Activated B cell treated with CpG ODN at 0.5 μM for 24 hours (primary cell): ENCODE results near the gene PTPRR. TPM values are rescaled to one million over a fixed set of nuclear protein-coding genes. Genes with fewer than 3 reads are reported as not detected.

Experiments used
- ATAC-seq: fragments of 200-7000 bp; cut with Tn5 transposase; one replicate; pipeline ENCODE4 v1.10.0; 2021; ENCODE audit warnings: low read depth, mild to moderate bottlenecking, moderate library complexity
- CTCF ChIA-PET: fragments of 350-600 bp; sonication (Branson Sonifier 250); formaldehyde crosslinking; loops from one replicate; lab custom pipeline; 2021; ENCODE audit warnings: antibody characterized with exemption; lab: Charles Lee
- POLR2A ChIA-PET: fragments of 350-600 bp; sonication (Branson Sonifier 250); formaldehyde crosslinking; loops from one replicate; lab custom pipeline; 2021; ENCODE audit warnings: antibody characterized with exemption; lab: Charles Lee
- DNase-seq: peaks from one replicate; pipeline ENCODE4 v3.0.0; 2022
- H3K27ac Mint-ChIP-seq: one replicate; pipeline ENCODE4 v1.8.0; 2020; ENCODE audit warnings: mixed read lengths
- H3K27me3 Mint-ChIP-seq: one replicate; pipeline ENCODE4 v1.8.0; 2021; ENCODE audit warnings: mixed read lengths
- H3K36me3 Mint-ChIP-seq: one replicate; pipeline ENCODE4 v1.8.0; 2021; ENCODE audit warnings: low read depth, mixed read lengths
- H3K4me1 Mint-ChIP-seq: one replicate; pipeline ENCODE4 v1.8.0; 2021; ENCODE audit warnings: mixed read lengths
- H3K4me3 Mint-ChIP-seq: one replicate; pipeline ENCODE4 v1.8.0; 2020; ENCODE audit warnings: mild to moderate bottlenecking, mixed read lengths
- H3K9me3 Mint-ChIP-seq: one replicate; pipeline ENCODE4 v1.8.0; 2020; ENCODE audit warnings: mixed read lengths
- intact Hi-C: fragments of 100-400 bp; cut with micrococcal nuclease; formaldehyde crosslinking; loops from one replicate; pipeline ENCODE4 v1.15.1; 2024
- total RNA-seq: library from RNA; stranded (reverse); gene quantifications from 2 replicates; pipeline ENCODE4 v1.2.3, GENCODE V29; 2022
- TF ChIP-seq, protein P1 (sequence below): fragments of 200-600 bp; IDR thresholded peaks from one replicate; pipeline ENCODE4 v1.8.0; 2022; ENCODE audit warnings: antibody characterized with exemption, mild to moderate bottlenecking

The PTPRR gene
- total RNA-seq, 1 donor from 2014 or later, result not detected

DNA sequence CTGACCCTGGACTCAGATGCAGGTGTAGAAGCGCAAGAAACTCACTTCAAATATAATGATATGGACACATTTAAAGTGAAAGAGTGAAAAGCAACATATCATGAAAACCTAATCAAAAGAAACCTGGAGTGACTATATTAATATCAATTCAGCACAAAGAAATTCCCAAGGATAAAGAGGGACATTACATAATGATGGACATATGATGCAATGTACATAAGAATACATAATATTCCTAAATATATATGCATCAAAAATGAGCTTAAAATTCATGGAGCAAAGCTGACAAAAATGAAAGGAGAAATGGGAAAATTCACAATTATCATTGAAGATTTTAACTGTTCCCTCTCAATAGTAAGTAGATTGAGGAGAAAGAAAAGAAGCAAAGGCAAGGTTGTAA, 24.6 kb downstream of the PTPRR start:
- POLR2A ChIA-PET, result no interaction called here
- H3K27me3 Mint-ChIP-seq, result no peaks in the 10 kb centered on the region
- TF ChIP-seq, protein P1, sequence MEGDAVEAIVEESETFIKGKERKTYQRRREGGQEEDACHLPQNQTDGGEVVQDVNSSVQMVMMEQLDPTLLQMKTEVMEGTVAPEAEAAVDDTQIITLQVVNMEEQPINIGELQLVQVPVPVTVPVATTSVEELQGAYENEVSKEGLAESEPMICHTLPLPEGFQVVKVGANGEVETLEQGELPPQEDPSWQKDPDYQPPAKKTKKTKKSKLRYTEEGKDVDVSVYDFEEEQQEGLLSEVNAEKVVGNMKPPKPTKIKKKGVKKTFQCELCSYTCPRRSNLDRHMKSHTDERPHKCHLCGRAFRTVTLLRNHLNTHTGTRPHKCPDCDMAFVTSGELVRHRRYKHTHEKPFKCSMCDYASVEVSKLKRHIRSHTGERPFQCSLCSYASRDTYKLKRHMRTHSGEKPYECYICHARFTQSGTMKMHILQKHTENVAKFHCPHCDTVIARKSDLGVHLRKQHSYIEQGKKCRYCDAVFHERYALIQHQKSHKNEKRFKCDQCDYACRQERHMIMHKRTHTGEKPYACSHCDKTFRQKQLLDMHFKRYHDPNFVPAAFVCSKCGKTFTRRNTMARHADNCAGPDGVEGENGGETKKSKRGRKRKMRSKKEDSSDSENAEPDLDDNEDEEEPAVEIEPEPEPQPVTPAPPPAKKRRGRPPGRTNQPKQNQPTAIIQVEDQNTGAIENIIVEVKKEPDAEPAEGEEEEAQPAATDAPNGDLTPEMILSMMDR, result no peak
- intact Hi-C loops, result no loop called here
- H3K36me3 Mint-ChIP-seq, result no peaks in the 10 kb centered on the region
- no peak overlapping the region for H3K4me3 Mint-ChIP-seq
- CTCF ChIA-PET, result no interaction called here
- ATAC-seq (no peak), DNase-seq (no peak)
- H3K27ac Mint-ChIP-seq, result no peak overlapping the region
- H3K4me1 Mint-ChIP-seq, result no peaks in the 10 kb centered on the region
- H3K9me3 Mint-ChIP-seq, result peaks cover 2% of the 10 kb centered on the region

DNA sequence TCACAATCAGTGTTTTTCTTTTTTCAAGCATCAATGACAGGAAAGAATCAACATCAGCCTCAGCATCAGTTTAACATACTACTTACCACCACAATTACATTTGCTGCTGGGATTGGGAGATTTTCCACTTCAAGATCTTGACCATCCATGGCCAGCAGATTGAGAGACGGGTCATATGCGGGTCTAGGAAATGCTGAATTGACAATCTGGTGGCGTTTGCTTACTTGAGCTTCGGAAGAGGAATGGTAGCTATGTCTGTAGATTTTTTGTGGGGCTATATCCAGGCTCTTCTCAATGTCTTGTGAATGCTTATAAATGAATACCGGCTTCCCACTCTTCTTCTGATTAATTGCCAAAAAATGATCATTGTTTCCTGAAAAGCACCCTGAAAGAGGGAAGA, 27.9 kb downstream of the PTPRR start:
- H3K27ac Mint-ChIP-seq, result no peak overlapping the region
- H3K4me1 Mint-ChIP-seq, result no peaks in the 10 kb centered on the region
- TF ChIP-seq, protein P1, result no peak
- no peaks in the 10 kb centered on the region for H3K27me3 Mint-ChIP-seq
- DNase-seq (no peak), ATAC-seq (no peak)
- no peaks in the 10 kb centered on the region for H3K36me3 Mint-ChIP-seq
- H3K4me3 Mint-ChIP-seq, result no peak overlapping the region
- ChIA-PET CTCF (no interaction called here), POLR2A (no interaction called here)
- intact Hi-C loops, result no loop called here
- peaks cover 2% of the 10 kb centered on the region for H3K9me3 Mint-ChIP-seq

DNA sequence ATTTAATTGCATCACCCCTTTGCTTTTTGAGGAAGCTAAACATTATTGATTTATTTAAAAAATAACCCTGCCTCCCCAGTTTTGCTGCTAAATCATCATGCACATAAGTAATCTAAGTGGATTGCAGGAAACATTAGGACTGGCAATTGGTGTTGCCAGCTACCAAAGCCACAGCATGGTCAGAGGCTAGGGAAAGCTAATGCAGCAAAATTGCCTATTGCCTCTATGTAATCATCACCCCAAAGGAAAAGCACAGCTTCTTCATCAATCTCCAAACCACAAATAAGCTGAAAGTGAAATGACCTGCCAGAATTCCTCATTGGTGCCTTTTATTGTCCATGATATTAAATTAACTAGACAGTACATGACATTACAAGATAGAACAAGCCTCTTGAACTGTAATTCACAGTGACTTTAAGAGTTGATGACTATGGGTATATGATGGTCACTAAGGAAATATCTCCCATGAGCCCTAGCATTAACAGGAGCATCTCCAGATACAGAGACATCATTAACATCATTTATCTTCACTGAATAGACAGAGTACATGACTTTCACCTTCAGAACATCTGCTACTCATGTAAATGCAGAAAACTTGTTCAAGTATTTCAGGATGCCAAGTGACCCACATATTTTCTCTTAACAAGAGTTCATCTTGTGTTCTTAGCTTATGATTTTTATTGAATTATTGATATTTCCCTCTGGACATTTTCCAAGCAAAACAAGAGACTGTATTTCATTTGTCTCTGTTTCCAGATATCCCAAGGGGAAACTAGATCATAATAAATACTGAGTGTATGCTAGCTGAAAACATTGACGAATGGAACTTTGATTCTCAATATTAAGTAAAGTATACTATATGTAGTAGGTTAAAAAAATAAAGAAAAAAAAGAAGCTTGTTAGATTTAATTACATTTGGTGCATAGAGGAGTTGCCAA, 29.4 kb downstream of the PTPRR start:
- ChIA-PET CTCF (no interaction called here), POLR2A (no interaction called here)
- no peaks in the 10 kb centered on the region for H3K36me3 Mint-ChIP-seq
- H3K27me3 Mint-ChIP-seq, result no peaks in the 10 kb centered on the region
- DNase-seq (no peak), ATAC-seq (no peak)
- no peak overlapping the region for H3K27ac Mint-ChIP-seq
- intact Hi-C loops, result no loop called here
- TF ChIP-seq, protein P1, result no peak
- H3K4me1 Mint-ChIP-seq, result no peaks in the 10 kb centered on the region
- no peaks in the 10 kb centered on the region for H3K9me3 Mint-ChIP-seq
- no peak overlapping the region for H3K4me3 Mint-ChIP-seq

DNA sequence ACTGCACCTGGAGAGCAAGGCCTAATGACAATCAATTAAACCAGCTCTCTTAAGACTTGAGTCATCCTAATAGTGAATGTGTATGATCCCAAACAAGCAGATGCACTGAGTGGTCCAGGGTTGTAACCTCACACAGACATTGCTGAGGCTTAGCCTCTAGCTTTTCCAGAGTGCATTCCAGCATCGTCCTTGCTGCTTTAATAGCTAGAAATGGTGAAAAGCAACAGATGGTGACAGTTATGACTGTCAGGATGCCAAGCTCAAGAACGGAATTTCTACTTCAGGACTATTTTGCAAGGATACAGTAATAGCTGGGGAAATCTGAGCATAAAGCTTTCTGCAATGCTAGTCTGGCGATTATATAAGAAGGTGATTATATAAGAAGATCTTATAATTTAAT, 34.6 kb downstream of the PTPRR start:
- H3K36me3 Mint-ChIP-seq, result no peaks in the 10 kb centered on the region
- ChIA-PET POLR2A (no interaction called here), CTCF (no interaction called here)

DNA sequence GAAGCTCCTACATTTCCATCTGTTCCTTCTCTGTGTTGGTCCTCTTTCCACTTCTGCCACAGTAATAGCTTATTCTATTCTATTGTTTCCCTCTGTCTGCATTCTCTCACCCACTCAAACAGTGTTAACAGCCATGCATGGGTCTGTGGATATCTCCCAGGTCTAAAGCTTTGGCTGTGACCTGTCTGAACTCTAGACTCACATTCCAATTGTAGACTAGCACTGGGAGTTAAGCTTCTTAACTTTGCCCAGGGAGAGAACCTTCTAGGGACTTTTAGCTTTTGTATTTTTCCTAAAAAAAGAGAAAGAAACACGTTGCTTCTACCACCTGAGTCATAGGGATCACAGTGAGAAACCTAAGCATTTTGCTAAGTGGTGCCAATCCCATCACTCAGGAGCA, 36.7 kb downstream of the PTPRR start:
- ChIA-PET POLR2A (no interaction called here), CTCF (no interaction called here)
- H3K27me3 Mint-ChIP-seq, result no peaks in the 10 kb centered on the region
- TF ChIP-seq, protein P1, result no peak
- no peaks in the 10 kb centered on the region for H3K9me3 Mint-ChIP-seq
- no peak for DNase-seq
- no peak overlapping the region for H3K27ac Mint-ChIP-seq
- no peak overlapping the region for H3K4me3 Mint-ChIP-seq
- H3K4me1 Mint-ChIP-seq, result no peaks in the 10 kb centered on the region
- no peak for ATAC-seq
- no peaks in the 10 kb centered on the region for H3K36me3 Mint-ChIP-seq
- intact Hi-C loops, result no loop called here

More for the DNA sequence above, 34.6 kb downstream of the PTPRR start:
- no peaks in the 10 kb centered on the region for H3K4me1 Mint-ChIP-seq
- no peak overlapping the region for H3K27ac Mint-ChIP-seq
- no peaks in the 10 kb centered on the region for H3K9me3 Mint-ChIP-seq
- DNase-seq (no peak), ATAC-seq (no peak)
- no peaks in the 10 kb centered on the region for H3K27me3 Mint-ChIP-seq
- intact Hi-C loops, result no loop called here
- no peak overlapping the region for H3K4me3 Mint-ChIP-seq
- TF ChIP-seq, protein P1, result no peak
